HS-5 (cell line): ENCODE data around the gene MISP.

ENCODE experiments used
- DNase-seq: peaks from one replicate; pipeline ENCODE4 v3.0.0-alpha.2; 2012; ENCODE audit warnings: low read depth

The MISP gene

DNA sequence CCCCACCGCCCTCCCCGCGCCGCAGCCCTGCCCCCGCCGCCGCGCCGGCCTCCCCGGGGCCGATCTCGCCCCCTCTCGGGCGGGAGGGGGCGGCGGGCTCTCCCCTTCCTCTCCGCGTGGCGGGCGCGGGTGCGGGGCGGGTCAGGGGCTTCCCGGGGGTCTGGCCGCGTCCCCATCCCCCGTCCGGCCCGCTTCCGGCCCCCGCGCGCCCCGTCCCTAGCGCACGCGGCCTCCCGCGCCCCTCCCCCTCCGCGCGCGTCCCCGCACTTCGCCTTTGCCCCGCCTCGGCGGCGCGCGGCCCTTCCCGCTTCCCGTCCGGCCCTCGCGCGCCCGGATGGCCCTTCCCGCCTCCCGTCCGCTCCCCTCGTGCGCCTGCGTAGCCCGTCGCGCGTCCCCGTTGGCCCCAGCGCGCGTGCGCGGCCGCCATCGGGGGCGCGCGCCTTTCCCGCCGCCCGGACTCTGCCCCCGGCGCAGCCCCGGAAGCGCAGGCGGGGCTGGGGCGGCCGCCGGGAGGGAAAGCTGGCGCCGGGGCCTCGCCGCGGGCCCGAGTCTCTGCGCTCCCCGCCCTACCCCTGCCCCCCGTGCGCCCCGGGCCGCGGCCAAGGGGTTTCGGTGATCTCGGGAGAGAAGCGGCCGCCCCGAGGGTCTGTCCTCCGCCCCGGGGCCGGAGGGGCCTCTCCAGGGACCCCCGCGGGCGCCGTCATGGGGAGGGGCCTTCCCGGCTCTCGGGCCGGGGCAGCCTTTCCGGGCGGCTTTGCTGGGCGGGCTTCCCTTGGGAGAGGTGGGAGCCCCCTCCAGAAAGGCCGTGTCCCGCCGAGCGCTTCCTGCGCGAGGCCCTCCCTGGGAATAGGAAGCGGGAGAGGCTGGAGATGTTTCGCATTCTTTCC lies 46.9 kb downstream of the MISP start:
- DNase-seq, result peak; percentile 24

DNA sequence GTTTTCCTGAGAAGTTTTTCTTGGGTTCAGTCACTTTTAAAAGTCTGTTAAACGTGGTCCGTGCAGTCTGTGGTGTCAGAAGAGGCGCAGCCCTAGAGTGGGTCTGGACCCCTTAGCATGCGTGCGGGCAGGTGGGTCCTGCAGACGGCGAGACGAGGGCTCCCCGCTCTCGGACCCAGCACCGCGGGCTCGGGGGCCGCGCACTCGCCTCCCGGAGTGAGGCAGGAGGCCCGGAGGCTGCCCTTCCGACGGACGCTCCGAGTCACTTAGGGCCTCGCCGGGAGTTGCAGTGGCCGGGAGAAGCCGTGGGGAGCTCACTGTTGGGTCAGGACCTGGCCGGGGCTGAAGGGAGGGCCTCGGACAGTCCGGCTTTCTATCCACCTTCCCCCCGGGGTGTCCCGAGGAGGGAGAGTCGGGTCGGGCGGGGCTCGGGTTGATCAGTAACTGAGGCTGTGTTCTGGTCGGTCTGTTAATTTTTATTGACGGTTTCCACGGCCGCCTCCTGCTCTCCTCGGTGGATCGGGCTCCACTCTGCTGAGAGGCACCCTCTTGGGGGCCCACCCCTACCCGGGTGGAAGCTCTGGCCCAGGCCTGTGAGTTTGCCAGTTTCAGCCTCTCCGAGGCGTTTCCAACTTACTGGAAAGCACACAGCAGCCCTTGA lies 47.6 kb downstream of the MISP start:
- no peak for DNase-seq

DNA sequence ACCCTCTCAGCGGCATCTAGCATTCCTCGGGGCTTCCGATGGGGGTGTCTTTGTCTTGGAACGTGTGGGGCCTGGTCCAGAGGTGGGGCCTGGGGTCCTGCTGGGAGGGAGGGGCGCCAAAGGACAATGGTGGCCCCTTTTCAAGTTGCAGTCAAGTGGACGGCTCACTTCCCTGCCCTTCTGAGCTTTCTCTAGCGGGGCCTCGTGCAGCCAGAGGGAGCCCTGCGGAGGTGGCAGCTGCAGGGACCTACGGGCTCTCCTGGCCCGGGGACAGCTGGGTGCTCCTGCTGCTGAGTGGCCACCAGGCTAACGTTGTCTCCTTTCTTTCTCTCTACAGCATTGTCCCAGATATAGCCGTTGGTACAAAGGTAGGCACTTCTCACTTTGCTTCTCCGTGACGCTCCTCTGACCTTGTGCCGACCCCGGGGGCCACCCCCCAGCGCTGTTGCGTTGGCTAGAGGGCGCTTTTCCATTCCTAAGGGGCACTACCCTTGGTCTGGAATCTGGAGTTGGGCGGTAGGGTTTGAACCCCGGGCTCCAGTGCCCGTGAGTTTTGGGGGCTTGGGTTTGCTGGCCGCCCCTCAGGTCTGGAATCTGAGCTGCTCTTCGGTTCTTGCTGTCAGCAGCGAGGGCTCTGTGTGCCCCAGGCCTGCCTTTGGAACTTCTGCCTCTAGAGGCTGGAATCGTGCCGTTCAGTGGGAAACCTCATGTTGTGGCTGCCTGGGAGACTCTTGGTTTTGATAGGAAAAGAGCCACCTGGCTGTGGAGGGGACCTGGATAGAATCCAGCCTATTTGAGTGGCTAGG lies 48.4 kb downstream of the MISP start:
- no peak for DNase-seq

DNA sequence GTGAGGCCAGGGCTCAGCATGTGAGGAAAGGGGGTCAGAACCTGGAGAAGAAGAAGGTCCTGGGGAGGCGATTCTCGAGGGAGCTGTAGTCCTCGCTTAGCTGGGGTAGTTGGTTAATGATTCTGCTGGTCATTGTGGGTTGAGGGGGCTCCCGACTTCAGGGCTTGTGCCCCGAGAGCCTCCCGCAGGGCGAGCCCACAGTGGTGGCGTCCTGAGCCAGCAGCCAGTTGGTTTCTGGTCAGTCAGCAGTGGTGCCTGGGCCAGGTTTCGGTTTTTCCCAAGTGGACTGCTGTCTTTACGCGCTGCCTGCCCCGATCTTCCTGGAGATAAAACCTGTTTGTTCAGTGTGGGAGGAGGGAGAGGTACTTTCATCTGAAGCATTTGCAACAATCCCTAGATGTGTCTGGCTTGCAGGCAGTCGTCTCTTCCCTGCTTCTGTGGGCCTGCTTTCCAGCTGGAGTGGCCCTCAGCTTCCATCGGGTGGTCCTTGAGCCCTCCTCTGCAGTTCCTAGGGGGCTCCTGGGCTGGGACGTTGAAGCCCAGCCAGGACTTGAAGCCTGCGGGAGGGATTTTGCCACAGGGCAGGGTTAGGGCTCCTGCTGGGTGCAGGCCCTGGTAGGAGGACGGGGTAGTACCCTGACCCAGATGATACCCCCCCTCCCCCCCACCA lies 49.6 kb downstream of the MISP start:
- no peak for DNase-seq

DNA sequence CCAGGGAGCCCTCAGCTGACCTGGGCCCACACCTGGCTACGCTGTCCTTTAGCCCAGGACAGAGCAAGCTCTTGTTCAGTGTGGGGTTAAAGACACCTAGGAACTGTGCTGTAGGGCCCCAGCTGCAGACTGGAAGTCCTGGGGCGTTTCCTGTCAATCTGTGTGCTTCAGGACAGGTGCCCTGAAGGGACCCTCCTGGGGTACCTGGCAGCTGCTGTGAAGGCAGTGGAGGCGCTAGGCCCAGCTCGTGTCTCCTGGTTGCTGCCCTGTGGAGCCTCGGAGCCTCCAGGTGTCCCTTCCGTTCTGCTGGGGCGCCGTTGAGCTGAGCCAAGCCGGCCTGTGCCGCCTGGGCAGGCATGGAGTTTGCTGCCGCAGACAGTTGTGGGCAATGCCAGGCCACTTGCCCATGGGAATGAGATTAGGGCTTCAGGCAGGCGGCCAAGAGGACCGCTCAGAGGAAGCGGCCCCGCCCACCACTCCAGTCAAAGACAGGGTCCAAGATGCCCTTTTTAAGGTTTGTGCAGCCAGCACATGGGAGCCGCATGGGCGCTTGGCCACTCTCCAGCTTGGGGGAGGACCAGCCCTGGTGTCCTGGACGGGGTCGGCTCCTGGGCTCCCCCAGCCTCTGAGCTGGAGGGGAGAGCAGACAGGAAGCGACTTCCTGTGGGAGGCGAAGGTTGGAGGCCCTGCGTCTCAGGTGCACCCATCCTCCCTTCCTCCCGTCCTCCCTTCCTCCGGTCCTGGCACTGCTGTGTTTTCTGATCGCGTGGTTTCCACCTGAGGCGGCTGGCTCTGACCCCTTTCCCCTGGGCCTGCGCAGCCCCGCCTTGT lies 50.3 kb downstream of the MISP start:
- no peak for DNase-seq

DNA sequence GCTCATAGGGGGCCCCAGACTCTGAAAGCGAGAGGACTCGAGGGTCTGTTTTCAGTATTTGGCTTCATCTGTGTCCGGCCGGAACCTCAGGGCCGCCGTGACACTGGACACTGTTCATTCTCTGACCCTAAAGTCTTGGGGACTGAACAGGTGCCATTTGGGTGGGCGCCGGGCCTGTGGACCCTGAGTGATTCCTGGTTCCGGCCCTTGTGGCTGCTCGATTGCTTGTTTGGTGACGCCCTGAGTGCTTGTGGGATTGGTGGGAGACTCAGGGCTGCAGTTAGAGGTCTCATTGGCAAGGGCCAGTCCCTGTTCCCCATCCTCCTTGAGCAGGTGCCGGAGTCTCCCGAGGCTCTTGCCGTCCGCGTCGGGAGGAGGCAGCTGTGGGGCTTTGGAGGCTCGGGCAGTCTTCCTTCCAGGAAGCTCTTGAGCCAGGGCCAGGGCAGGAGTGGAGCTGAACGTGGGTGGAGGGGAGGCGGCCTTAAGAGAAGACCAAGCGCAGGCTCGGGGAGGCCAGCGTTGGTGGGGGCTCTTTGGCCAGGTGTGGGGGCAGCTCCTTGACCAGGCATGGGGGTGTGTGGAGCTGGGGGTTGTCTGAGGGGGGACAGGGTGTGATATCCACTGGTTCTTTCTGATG lies 51.1 kb downstream of the MISP start:
- no peak for DNase-seq

DNA sequence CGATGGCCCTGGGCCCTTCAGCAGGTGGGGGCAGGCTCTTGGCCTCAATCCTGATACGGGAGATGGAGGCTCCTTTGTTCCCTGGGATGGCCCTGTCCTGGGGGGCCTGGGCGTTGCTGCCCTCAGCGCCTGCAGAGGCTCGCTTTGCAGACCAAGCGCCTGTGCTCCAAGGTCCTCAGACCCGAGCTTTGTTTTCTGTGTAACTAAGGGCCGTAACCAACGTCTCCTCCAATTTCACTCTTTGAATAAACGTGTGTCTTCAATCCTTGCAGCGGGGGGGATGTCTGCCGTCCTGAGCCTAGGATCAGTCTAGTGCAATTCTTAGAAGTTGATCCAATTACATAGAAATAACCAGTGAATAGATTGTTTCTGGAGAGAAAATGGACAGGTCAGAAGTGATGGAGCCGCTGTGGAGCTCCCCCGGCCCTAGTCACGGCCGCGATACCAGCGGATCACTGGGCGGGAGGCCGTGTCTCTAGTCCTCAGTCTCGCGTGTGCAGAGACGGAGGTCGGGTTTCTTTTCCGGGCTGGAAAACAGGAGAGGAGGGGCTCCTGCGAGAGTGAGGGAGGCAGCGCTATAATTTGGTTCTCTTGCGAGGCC lies 51.7 kb downstream of the MISP start:
- no peak for DNase-seq

DNA sequence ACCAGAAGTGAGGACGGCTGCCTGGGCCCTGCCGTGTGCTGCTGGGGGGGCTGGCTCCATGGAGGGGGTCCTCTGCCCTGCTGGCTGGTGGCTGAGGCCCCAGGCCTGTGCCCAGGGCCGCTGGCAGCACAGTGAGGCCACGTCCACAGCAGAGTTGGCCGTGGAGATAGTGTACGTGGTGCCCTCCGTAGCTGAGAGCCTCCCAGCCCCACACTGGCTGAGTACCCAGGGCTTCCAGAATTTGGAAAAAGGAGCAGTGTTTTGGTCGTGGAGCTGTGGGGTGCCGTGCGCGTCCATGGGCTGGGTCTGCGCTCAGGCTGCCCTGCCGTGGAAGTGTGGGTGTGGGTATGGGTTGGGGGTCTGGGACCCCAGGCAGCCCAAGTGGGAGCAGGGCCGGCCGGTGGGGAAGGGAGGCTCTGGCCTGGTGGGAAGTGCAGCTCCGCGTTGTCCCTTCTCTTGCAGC lies 52.2 kb downstream of the MISP start:
- DNase-seq, result no peak

DNA sequence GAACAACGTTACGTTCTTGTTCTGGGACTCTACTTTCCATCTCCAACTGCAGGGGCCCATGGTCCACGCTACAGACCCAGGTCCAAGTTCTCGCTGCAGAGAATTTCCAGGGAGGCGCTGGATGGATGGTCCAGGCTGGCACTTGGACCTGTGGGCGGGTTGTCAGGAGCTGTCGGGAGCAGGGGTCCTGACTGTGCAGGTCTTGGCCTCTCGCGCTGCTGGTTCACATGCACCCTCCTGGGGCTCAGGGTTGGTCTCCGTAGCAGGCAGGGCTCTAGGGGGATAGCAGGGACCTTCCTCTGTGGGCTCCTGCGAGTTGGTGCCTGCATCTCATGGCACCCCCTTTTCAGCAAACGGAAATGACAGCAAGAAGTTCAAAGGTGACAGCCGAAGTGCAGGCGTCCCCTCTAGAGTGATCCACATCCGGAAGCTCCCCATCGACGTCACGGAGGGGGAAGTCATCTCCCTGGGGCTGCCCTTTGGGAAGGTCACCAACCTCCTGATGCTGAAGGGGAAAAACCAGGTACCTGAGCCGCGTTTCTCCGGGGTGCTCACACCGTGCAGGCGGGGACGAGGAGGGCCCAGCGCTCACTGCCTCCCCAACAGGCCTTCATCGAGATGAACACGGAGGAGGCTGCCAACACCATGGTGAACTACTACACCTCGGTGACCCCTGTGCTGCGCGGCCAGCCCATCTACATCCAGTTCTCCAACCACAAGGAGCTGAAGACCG lies 52.9 kb downstream of the MISP start:
- DNase-seq, result no peak

DNA sequence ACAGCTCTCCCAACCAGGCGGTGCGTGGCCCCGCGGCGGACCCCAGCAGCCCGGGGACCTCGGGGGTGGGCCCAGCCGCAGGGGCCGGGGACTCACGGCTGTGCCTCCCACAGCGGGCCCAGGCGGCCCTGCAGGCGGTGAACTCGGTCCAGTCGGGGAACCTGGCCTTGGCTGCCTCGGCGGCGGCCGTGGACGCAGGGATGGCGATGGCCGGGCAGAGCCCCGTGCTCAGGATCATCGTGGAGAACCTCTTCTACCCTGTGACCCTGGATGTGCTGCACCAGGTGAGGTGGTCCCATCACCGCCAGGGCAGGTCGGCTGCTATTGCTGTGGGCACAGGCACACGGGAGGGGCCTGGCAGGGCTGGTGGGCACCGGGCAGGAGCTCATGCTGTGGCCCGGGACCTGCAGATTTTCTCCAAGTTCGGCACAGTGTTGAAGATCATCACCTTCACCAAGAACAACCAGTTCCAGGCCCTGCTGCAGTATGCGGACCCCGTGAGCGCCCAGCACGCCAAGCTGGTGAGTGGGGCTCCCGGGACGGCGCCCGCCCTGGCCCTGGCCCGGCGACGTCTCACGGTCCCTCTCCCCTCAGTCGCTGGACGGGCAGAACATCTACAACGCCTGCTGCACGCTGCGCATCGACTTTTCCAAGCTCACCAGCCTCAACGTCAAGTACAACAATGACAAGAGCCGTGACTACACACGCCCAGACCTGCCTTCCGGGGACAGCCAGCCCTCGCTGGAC lies 53.7 kb downstream of the MISP start:
- no peak for DNase-seq

DNA sequence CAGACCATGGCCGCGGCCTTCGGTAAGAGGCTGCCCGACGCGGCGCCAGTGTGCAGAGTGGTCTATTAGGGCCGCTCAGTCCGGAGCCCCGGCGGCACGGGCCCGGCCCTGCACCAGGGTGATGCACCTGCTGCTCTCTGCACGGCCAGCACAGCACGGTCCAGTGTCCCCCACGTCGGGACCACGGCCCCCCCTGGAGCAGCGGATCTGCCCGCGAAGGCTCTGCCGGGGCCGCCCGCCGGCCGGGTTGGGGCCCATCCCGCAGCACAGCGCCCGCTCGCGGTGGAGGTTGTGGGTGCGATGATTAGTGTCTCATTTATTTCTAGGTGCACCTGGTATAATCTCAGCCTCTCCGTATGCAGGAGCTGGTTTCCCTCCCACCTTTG lies 54.2 kb downstream of the MISP start:
- DNase-seq, result no peak

DNA sequence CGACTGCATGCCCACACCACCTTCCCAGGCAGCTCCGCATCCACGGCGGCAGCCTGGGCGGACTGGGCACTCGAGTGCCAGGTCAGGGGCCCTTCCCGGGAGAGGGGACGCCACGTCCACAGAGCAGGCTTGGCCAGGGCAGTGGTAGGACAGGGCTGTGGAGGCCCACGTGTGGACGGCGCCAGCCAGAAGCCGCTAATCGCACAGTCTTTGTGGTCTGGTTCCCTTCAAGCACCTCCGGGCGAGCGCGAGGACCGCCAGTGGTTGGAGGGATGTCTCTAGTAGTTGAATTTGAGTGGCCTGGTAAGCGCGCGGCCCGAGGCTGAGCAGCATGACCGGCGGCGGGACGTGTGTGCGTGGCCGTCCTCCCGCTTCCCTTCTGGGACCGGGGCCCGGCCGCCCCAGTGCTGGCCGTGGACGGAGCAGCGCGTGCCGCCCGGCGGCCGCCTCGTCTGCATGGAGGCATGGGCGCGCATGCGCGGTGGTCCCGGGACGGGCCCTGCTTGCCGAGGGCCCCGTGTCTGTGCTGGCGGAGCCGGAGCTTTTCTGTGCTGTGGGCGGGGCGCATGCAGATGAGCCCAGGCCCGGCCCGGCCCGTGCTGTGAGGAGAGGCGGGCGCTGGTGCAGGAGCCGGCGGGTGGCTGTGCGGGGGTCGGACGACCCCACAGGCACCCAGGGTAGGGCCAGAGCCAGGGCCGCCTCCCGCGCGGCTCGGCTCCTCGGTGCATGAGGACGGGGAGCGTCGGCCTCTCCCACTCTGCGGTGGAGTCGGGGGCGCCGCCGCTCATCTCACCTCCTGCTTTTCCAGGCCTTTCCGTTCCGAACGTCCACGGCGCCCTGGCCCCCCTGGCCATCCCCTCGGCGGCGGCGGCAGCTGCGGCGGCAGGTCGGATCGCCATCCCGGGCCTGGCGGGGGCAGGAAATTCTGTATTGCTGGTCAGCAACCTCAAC lies 55.0 kb downstream of the MISP start:
- DNase-seq, result no peak

DNA sequence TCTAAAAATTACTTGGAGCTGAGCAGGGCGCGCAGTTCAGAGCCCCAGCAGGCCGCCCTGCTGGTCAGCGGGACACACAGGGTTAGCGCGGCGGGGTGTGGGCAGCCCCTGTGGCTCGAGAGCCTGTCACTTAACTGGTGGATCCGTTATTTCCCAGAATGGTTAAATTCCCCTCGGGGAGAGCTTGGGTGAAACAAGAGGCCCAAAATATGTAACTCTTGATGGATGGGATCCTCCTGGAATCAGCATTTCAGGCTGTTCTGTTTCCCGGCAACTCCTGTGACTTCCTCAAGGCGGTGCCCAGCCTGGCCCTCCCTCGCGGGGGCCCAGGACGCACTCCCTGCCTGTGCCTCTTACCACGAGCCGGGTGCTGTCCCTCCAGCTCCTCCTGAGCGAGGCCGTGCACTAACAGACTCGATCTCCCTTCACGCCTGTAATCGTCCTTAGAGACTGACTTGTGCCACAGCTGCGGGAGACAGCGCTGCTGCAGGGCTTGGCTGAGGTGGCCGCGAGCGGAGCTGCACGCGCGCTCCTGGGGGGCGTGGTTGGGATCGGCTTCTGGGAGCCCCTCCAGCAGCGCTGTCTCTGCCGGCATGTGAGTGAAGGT lies 56.0 kb downstream of the MISP start:
- no peak for DNase-seq

DNA sequence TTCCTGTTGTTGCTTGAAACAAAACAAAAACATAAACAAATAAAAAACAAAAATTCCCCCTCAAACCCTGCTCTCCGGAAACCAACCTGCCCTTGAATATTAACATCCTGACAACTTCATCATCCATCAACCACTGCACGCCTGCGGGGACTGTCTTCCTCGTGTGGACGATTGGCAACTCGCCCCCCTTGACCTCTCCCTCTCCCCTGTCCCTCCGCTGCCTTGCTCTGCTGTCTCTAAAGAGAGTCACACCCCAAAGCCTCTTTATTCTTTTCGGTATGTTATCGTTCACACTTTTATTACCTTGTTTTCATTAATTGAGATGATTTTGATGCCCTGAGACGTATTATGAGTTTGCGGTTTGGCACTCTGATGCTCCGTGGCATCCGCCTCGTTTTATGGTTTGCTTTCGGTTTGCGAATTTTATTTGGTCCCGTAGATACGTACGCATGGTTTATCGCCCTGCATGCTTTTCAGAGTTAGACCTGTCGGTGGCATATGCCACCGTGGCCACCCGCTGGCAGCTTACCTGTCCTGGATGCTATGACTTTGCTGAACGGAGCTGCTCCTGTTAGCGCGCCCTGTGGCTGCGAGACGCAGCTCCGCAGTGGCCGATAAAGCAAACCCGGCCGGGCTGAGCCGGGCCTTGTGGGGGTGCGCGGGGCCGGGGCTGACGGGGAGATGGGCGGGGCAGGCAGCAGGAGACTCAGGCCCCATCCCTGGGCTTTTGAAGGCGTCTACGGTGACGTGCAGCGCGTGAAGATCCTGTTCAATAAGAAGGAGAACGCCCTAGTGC lies 56.9 kb downstream of the MISP start:
- DNase-seq, result no peak

DNA sequence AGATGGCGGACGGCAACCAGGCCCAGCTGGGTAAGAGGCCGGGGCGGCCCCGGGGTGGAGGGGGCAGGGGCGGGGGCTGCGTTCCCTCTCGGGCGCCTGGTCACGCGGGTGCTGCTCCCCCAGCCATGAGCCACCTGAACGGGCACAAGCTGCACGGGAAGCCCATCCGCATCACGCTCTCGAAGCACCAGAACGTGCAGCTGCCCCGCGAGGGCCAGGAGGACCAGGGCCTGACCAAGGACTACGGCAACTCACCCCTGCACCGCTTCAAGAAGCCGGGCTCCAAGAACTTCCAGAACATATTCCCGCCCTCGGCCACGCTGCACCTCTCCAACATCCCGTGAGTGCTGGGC lies 57.5 kb downstream of the MISP start:
- no peak for DNase-seq

DNA sequence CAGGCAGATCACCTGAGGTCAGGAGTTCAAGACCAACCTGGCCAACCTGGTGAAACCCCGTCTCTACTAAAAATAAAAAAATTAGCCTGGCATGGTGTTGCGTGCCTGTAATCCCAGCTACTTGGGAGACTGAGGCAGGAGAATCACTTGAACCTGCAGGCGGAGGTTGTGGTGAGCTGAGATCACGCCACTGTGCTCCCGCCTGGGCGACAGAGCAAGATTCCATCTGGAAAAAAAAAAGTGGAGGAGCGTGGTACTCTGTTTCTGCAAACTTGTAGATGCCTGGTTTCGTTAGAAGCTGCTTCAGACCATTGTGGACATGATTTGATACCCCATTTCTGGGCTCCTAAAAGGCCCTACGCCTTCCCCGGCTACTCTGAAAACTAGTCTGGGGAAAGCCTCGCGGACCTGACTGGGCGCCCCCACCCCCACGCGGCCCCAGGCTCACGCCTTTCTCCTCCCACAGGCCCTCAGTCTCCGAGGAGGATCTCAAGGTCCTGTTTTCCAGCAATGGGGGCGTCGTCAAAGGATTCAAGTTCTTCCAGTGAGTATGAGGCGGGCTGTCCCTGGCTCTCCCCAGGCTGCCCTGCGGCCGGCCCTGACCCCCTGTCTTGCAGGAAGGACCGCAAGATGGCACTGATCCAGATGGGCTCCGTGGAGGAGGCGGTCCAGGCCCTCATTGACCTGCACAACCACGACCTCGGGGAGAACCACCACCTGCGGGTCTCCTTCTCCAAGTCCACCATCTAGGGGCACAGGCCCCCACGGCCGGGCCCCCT lies 59.4 kb downstream of the MISP start:
- DNase-seq, result no peak
